HG03135 (cell line): Measurements from ENCODE around the gene FBXL17.

Experiments used
- ATAC-seq: cut with Tn5 transposase; IDR thresholded peaks from one replicate; pipeline ENCODE4 v1.9.1; 2021; ENCODE audit warnings: mild to moderate bottlenecking, moderate library complexity; ENCODE audit not compliant: unreplicated experiment

The FBXL17 gene

GRCh38 chr5:108255468-108255867, 126.4 kb downstream of the FBXL17 start:
- no peak for ATAC-seq

- no peak for ATAC-seq
These were observed 130.5 kb downstream of the FBXL17 start for GRCh38 chr5:108251350-108251749.

DNA sequence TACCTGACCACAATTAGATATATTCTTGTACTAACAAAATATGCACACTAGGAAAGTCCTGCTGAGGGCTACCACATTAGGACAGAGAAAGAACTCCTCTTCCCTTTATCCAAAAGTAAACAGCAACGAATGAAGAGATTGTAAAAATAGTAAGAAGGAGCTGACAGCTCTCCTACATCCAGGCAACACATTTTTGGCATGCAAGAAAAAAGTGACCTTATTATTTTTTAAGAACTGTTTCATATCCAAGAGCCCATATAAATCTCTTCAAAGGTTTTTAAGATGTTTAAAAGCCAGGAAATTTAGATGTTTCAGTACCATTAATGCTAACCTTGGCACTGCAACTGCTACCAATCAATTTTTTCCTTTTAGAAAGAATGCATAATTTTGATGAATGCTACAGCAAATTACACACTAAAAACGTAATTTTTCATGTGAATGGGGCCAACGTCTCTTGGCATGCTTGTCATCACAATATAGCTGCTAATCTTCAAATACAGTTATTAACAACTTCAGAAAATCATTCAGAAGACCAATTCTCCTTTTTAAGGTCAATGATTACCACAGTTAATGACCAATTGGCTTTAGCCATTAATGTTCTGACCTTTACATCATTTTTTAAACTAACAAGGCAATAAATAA, 132.0 kb downstream of the FBXL17 start:
- no peak for ATAC-seq

DNA sequence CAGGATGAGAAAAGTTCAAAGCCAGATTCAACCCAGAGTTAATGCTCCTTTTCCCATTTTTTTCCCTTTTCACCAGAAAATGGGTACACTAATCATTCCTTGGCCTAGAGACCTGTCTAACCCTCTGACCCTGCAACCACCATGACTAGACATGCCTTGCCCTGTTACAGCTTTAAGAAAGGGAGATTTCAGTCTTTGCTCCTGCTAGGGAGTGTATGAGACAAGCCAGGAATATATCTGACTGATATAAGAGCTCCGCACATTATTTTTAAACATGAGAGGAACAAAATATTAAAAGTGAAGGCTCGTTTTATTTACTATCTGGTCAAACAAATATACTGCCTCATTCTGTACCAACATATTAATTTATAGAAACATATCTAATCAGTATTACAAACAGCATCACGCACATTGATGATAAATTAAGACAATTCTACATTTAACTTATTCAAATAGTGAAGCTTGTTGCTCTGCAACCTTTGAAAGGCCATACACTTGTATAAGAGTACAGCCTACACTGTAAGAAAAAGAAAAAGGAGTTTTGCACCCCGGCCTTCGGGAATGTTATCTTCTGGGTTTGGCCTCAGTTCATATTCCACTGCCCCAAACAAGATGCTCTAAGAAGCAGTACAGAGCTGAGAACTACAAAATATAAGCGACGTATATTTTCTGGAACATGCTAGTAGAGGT, 132.7 kb downstream of the FBXL17 start:
- ATAC-seq, result no peak

- ATAC-seq, result no peak
These were observed 142.7 kb downstream of the FBXL17 start for GRCh38 chr5:108238936-108239887.

DNA sequence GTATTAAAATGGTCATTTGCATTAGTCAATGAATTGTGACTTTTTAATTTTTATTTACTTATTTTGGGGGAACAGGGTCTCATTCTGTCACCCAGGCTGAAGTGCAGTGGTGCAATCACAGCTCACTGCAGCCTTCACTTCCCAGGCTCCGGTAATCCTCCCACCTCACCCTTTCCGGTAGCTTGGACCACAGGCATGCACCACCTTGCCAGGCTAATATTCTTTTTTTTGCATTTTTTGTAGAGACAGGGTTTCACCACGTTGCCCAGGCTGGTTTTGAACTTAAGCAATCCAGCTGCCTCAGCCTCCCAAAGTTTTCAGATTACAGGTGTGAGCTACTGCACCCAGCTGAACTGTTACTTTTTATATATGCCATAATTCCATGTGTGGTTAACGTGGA, 143.4 kb downstream of the FBXL17 start:
- no peak for ATAC-seq

GRCh38 chr5:108233617-108234155, 148.2 kb downstream of the FBXL17 start:
- ATAC-seq, result no peak

DNA sequence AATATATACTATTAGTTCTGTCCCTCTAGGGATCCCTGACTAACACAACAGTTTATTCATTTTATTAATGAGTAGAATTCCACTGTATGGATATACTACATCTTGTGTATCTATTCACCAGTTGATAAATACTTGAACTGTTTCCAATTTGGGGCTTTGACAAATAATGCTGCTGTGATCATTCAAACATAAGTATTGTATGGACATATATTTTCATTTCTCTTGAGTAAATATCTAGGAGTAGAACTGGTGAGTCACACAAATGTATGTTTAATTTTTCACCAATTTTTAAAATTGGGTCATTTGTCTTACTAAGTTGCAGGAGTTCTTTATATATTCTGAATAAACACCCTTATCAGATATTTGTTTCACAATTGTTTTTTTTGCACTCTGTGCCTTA, 149.1 kb downstream of the FBXL17 start:
- ATAC-seq, result no peak

DNA sequence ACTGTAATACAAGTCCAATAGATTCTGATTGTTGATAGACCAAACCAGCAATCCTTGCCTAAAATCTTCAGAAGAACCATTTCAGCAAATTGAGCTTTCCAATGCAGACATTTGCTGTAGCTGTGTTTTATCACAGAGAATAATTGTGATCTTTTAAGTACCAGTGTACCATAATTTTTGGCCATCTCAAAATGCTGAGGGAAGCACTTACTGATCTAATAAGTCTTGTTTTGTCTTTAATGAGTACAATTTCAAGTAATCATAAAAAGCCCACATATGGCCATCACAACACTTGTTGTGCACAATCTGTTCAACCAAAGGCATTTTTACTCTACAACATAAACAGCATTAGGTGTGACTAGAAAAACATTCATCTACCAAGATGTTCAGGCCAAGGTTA, 159.9 kb downstream of the FBXL17 start:
- ATAC-seq, result no peak

DNA sequence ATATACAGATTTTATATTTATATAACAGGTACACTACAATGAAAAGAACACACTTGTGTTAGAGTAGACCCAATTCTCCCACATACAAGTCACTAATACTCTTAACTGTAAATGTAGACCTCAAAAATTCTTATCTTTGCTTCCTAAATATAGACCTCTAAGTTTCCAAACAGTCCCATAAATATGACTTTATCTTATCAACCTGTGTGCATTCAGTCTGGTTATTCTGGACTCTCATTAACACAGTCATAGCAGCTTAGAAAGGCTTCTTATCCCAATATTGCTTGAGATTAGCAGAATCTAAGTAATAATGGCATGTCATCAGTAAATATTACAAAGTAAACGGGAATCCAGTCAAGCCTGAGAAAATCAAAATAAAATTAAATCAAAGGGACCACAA, 161.1 kb downstream of the FBXL17 start:
- ATAC-seq, result no peak

- no peak for ATAC-seq
These were observed 165.0 kb downstream of the FBXL17 start for GRCh38 chr5:108216890-108217289.

- no peak for ATAC-seq
These were observed 167.0 kb downstream of the FBXL17 start for GRCh38 chr5:108214857-108215256.

- no peak for ATAC-seq
These were observed 169.0 kb downstream of the FBXL17 start for GRCh38 chr5:108212775-108213346.

DNA sequence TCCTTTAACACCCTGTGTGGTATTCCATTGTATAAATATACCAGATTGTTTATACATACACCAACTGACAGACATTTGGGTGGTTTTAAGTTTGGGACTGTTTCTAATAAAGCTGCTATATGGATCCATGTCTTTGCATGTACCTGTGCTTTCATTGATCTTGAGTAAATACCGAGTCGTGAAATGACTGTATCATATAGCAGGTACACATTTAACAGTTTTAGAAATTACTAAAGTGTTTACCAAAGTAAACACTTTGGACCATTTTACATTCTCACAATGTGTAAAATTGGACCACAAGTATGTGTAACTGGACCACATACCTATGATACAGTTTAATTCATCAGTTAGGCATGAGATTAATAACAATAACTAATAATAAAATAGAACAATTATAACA, 175.2 kb downstream of the FBXL17 start:
- ATAC-seq, result no peak

DNA sequence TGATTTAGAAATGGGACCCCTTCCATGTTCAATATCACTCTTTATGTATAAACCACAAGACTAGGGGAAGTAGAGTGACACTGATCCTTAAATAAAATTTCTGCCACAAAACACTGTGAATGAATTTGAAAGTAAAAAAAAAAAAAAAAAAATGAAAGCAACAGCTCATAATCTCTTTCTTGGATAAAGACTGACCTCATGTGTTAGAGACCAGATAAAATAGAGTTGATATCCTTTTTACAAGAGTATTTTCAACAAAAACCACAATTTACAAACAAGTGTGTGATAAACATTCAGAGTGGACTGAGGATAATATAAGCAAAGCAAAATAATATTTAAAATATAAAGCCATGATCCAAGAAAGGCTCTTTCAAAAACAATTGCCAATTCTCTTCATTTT, 180.2 kb downstream of the FBXL17 start:
- ATAC-seq, result no peak

DNA sequence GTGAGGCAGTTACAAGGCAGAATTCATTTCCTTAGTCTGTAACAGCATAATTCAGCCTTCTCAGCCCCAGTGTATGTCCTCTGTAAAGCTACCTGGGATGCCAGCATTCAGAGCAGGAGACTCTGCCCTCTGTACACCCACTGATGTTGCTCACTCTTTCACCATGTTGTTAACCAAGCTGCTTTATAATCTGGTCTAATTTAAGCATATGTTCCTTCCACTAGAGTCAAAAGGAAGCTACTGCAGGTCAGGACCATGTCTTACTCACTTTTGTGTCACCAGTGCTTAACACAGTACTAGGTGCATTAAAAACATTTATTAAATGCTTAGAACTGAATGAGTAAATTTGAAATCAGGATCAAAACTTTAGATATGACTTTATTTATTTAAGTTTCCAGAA, 185.6 kb downstream of the FBXL17 start:
- no peak for ATAC-seq

- ATAC-seq, result no peak
These were observed 188.7 kb downstream of the FBXL17 start for GRCh38 chr5:108193021-108193795.

GRCh38 chr5:108184940-108185339, 197.0 kb downstream of the FBXL17 start:
- ATAC-seq, result no peak

DNA sequence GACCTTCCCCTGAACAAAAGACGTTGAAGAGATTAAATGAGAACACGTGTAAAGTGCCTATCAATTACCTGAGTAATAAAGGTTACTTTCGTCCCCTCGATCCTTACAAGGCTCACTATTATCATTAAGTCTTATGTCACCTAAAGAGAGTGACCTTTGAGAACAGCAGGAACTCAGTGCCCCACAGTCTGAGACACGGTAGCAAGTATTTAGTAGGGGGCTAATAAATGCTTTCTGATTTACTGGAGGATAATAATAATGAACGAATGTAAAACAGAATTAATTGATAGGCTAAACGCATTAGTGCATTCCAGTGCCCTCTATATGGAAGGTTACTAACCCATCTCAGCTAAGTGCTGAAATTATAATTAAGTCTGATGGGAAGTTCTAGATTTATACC, 199.9 kb downstream of the FBXL17 start:
- ATAC-seq, result no peak

DNA sequence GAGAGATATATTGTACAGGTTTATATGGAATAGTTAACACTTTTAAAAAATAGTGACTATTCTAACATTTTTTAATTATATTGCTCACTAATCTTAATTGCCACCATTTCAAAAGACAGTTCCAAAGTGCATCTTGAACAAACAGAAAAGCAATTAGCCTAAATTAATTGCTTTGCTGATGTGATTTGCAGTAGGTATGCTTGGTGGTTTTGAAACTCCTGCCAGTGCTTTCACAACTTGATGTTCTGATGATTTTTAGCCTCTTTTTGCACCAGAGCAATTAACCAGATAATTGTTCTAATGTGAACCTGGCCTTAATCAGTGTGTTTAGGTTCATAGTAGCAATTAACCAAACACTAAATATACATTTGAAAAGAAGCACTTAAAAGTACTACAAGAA, 207.6 kb downstream of the FBXL17 start:
- ATAC-seq, result no peak
